Activated CD4-positive, alpha-beta T cell treated with anti-CD3 and anti-CD28 coated beads for 36 hours (primary cell): ENCODE measurements around the gene FHAD1. TPM values are rescaled to one million over a fixed set of nuclear protein-coding genes. Genes with fewer than 3 reads are reported as not detected.

Experiments
- ATAC-seq: fragments of 200-7000 bp; cut with Tn5 transposase; one replicate; pipeline ENCODE4 v1.10.0; 2021; ENCODE audit warnings: mild to moderate bottlenecking, moderate library complexity
- CTCF ChIA-PET: fragments of 350-600 bp; sonication (Branson Sonifier 250); formaldehyde crosslinking; loops from one replicate; lab custom pipeline; 2021; ENCODE audit warnings: antibody characterized with exemption; lab: Charles Lee
- POLR2A ChIA-PET: fragments of 350-600 bp; sonication (Branson Sonifier 250); formaldehyde crosslinking; loops from one replicate; lab custom pipeline; 2021; ENCODE audit warnings: antibody characterized with exemption, inconsistent platforms; lab: Charles Lee
- DNase-seq: peaks from one replicate; pipeline ENCODE4 v3.0.0-alpha.2; 2020
- H3K27ac Mint-ChIP-seq: one replicate; pipeline ENCODE4 v1.8.0; 2021; ENCODE audit warnings: mixed read lengths
- H3K27me3 Mint-ChIP-seq: one replicate; pipeline ENCODE4 v1.8.0; 2021; ENCODE audit warnings: mixed read lengths
- H3K36me3 Mint-ChIP-seq: one replicate; pipeline ENCODE4 v1.8.0; 2021; ENCODE audit warnings: low read depth, mixed read lengths
- H3K4me1 Mint-ChIP-seq: one replicate; pipeline ENCODE4 v1.8.0; 2021; ENCODE audit warnings: mixed read lengths
- H3K4me3 Mint-ChIP-seq: one replicate; pipeline ENCODE4 v1.8.0; 2021; ENCODE audit warnings: mild to moderate bottlenecking, moderate library complexity, mixed read lengths
- H3K9me3 Mint-ChIP-seq: one replicate; pipeline ENCODE4 v1.8.0; 2021; ENCODE audit warnings: low read depth, mixed read lengths
- intact Hi-C, 2 experiments: fragments of 100-400 bp; cut with DNase I in 1 of 2; cut with micrococcal nuclease in 1 of 2; formaldehyde crosslinking; loops; one replicate each; pipeline versions ENCODE4 v1.14.2 to v1.15.1; 2022 to 2024; cut with DNase I, micrococcal nuclease
- total RNA-seq, 2 experiments: library from RNA; stranded (reverse); gene quantifications; one replicate each; pipeline ENCODE4 v1.2.3, GENCODE V29; 2021

Gene FHAD1
- total RNA-seq, 2 experiments from 2014 or later: 0.21 to 0.53 TPM

DNA sequence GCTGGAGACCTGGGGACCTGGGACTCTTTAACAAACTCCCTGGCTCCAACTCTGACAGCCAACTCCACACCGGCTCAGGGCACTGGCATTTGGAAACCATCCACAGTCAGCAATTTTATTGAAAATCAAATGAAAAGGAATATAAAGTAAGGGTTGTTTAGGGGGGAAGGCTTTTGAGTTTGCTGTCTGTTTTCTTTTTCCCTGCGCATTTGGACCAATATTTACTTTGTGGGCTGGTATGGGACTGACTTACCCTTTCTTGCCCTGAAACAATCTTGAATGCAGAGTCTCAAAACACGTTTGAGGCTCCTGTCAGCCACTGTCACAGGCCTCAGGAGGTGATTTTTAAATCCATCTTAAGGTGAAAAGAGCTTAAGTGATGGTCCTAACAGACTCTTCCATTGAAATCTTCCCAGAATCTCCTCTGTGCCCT lies 147.3 kb downstream of the FHAD1 start:
- no peak for ATAC-seq
- H3K27ac Mint-ChIP-seq: no peak overlapping the region
- no peak overlapping the region for H3K4me3 Mint-ChIP-seq
- POLR2A ChIA-PET: no interaction called here
- H3K27me3 Mint-ChIP-seq: no peaks in the 10 kb centered on the region
- no peaks in the 10 kb centered on the region for H3K4me1 Mint-ChIP-seq
- DNase-seq: no peak
- H3K36me3 Mint-ChIP-seq: no peaks in the 10 kb centered on the region
- peaks cover under 1% of the 10 kb centered on the region for H3K9me3 Mint-ChIP-seq
- intact Hi-C loops: no loop called here
- CTCF ChIA-PET: no interaction called here

DNA sequence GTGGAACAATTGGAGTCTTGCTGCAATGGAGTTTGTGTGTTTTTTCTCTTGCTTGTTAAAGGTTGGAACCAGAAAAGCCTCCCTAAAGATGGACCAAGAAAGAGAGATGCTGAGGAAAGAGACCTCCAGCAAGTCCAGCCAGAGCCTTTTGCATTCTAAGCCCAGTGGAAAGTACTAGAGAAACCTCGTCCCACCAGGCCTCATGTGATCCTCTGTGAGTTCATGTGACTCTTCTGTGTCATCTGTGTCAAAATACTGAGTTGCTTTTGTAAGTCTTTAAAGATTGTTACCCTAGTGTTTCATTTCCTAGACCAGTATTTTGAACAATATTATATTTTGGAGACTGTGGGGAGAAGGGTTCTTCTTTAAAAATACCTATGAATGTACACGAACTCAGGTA lies 150.2 kb downstream of the FHAD1 start:
- no peaks in the 10 kb centered on the region for H3K36me3 Mint-ChIP-seq
- ChIA-PET POLR2A (no interaction called here), CTCF (no interaction called here)
- intact Hi-C loops: no loop called here
- H3K4me1 Mint-ChIP-seq: no peaks in the 10 kb centered on the region
- DNase-seq: no peak
- H3K27ac Mint-ChIP-seq: no peak overlapping the region
- H3K4me3 Mint-ChIP-seq: no peak overlapping the region
- ATAC-seq: no peak
- no peaks in the 10 kb centered on the region for H3K27me3 Mint-ChIP-seq
- peaks cover 3% of the 10 kb centered on the region for H3K9me3 Mint-ChIP-seq

GRCh38 chr1:15399710-15400109 lies 152.7 kb downstream of the FHAD1 start:
- peaks cover 3% of the 10 kb centered on the region for H3K9me3 Mint-ChIP-seq
- ChIA-PET POLR2A (no interaction called here), CTCF (interaction anchor here (0.7 to 0.8 kb wide), 2 partner anchors 76 to 250 kb away, joined by 3 read pairs; no protein-coding TSS in a partner anchor)
- intact Hi-C loops: no loop called here
- no peaks in the 10 kb centered on the region for H3K4me1 Mint-ChIP-seq
- H3K4me3 Mint-ChIP-seq: no peak overlapping the region
- no peaks in the 10 kb centered on the region for H3K36me3 Mint-ChIP-seq
- no peaks in the 10 kb centered on the region for H3K27me3 Mint-ChIP-seq
- no peak overlapping the region for H3K27ac Mint-ChIP-seq
- ATAC-seq: no peak
- DNase-seq: no peak

DNA sequence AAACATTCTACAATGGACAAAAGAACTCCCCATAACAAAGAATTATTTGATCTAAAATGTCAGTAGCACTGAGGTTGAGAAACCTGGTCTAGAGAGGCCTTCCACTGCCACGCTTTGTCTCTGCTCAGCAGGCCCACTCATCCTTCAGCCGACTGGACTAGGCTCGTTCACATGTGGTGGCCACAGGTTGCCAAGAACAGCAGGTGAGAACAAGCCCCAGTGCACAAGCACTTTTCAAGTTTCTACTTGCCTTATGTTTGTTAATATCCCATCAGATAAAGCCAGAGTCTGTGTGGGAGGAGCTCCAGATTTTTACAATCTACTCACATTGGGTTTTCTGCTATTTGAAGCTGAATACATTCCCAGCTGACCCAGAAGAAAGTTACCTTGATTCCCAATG lies 153.6 kb downstream of the FHAD1 start:
- CTCF ChIA-PET: interaction anchor here (1.1 to 1.3 kb wide), 2 partner anchors 30 to 77 kb away, joined by 3 to 7 read pairs; no protein-coding TSS in a partner anchor
- ATAC-seq (no peak), DNase-seq (no peak)
- H3K4me3 Mint-ChIP-seq: no peak overlapping the region
- H3K4me1 Mint-ChIP-seq: no peaks in the 10 kb centered on the region
- peaks cover 3% of the 10 kb centered on the region for H3K9me3 Mint-ChIP-seq
- H3K27me3 Mint-ChIP-seq: no peaks in the 10 kb centered on the region
- no peak overlapping the region for H3K27ac Mint-ChIP-seq
- POLR2A ChIA-PET: no interaction called here
- intact Hi-C loops: no loop called here
- H3K36me3 Mint-ChIP-seq: no peaks in the 10 kb centered on the region

- no peak for DNase-seq
- ChIA-PET POLR2A (no interaction called here), CTCF (interaction anchor here (0.6 to 1.3 kb wide), 3 partner anchors 30 to 108 kb away, joined by 3 to 7 read pairs (median 4); no protein-coding TSS in a partner anchor)
- intact Hi-C loops: no loop called here
- Mint-ChIP-seq H3K36me3 (no peaks in the 10 kb centered on the region), H3K27me3 (no peaks in the 10 kb centered on the region), H3K4me1 (no peaks in the 10 kb centered on the region), H3K4me3 (no peak overlapping the region), H3K9me3 (peaks cover 3% of the 10 kb centered on the region), H3K27ac (no peak overlapping the region)
- no peak for ATAC-seq
Observed at GRCh38 chr1:15401391-15402055, 154.5 kb downstream of the FHAD1 start.

DNA sequence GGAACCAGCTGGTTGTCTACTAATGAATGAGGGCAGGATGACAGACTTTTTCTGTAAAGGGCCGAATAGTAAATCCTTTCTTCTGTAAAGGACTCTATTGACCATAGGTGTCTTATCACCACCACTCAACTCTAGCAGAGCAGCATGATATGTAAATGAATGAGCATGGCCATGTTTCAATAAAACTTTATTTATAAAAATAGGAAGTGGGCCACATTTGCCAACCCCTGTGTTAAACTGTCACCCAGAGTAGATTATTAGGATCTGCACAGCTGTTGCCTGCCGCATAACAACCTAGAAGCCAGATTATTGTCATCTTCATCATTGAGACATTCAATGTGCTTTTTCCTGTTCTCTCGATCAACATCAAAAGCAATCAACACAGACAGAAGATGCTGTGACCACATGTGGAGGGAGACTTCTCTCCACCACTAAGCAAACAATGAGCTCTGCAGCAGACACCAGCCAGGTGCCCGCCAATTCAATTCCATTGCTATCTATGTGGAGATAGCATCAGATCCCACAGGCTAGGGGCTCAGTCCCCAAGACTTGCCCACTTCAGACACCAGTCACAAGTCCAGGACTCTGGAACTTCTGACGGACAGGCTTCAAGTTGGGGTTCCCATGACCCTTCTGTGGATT lies 155.9 kb downstream of the FHAD1 start:
- no peak overlapping the region for H3K4me3 Mint-ChIP-seq
- POLR2A ChIA-PET: no interaction called here
- no peaks in the 10 kb centered on the region for H3K36me3 Mint-ChIP-seq
- CTCF ChIA-PET: interaction anchor here (0.5 kb wide), 1 partner anchor 10 kb away, joined by 3 read pairs; no protein-coding TSS in a partner anchor
- no peak overlapping the region for H3K27ac Mint-ChIP-seq
- intact Hi-C loops: no loop called here
- H3K9me3 Mint-ChIP-seq: peaks cover 3% of the 10 kb centered on the region
- peaks cover 2% of the 10 kb centered on the region for H3K27me3 Mint-ChIP-seq
- H3K4me1 Mint-ChIP-seq: no peaks in the 10 kb centered on the region
- no peak for DNase-seq
- ATAC-seq: no peak

- ATAC-seq: no peak
- Mint-ChIP-seq H3K9me3 (peaks cover 3% of the 10 kb centered on the region), H3K27ac (no peak overlapping the region), H3K4me1 (peaks cover 1% of the 10 kb centered on the region), H3K27me3 (peaks cover 3% of the 10 kb centered on the region), H3K36me3 (no peaks in the 10 kb centered on the region), H3K4me3 (no peak overlapping the region)
- intact Hi-C loops: no loop called here
- CTCF ChIA-PET: no interaction called here
- DNase-seq: no peak
- POLR2A ChIA-PET: no interaction called here
Observed at GRCh38 chr1:15403962-15404580, 157.0 kb downstream of the FHAD1 start.

DNA sequence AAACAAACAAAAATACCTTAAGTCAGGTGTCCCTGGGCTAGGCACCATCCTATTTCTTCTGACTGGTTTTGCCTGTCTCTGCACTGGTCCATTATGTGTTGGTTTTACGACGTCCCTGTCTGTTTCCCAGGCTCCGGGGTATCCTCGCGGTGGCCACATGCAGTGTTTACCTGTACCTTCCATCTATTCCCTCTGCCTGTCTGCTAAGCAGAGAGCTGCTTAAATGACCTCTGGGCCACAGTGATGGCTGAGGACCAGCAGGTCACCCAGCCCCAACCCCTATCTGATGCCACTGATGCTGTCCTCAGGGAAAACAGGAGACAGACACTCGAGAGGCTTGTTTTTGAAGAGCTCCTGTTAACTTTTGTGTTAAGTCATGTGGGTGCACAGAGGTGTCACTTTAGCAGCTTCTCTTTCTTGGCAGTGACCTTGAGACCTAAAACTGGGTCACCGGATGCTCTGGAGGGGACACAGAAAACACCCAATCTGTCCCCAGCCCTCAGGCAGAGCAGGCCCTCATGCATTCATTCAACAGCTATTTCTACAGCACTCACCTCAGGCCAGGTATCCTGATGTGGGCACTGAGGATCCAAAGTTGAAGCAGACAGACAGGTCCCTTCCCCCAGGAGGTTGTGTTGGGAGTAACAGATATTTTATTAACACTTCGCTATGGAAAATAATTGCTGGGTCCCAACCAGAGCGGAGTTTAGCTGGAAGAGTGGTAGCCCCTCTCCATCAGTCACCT lies 158.3 kb downstream of the FHAD1 start:
- Mint-ChIP-seq H3K27ac (no peak overlapping the region), H3K4me1 (peaks cover 4% of the 10 kb centered on the region), H3K9me3 (no peaks in the 10 kb centered on the region), H3K27me3 (peaks cover 5% of the 10 kb centered on the region), H3K4me3 (no peak overlapping the region), H3K36me3 (no peaks in the 10 kb centered on the region)
- ATAC-seq (no peak), DNase-seq (no peak)
- intact Hi-C loops: loop anchor here in 1 of 2 experiments (5.0 kb wide), 1 partner anchor 158 kb away; the partner anchor contains the start of gene FHAD1
- CTCF ChIA-PET: interaction anchor here (0.5 to 1.0 kb wide), 3 partner anchors 75 to 297 kb away, joined by 3 to 6 read pairs (median 4); no protein-coding TSS in a partner anchor
- POLR2A ChIA-PET: no interaction called here

DNA sequence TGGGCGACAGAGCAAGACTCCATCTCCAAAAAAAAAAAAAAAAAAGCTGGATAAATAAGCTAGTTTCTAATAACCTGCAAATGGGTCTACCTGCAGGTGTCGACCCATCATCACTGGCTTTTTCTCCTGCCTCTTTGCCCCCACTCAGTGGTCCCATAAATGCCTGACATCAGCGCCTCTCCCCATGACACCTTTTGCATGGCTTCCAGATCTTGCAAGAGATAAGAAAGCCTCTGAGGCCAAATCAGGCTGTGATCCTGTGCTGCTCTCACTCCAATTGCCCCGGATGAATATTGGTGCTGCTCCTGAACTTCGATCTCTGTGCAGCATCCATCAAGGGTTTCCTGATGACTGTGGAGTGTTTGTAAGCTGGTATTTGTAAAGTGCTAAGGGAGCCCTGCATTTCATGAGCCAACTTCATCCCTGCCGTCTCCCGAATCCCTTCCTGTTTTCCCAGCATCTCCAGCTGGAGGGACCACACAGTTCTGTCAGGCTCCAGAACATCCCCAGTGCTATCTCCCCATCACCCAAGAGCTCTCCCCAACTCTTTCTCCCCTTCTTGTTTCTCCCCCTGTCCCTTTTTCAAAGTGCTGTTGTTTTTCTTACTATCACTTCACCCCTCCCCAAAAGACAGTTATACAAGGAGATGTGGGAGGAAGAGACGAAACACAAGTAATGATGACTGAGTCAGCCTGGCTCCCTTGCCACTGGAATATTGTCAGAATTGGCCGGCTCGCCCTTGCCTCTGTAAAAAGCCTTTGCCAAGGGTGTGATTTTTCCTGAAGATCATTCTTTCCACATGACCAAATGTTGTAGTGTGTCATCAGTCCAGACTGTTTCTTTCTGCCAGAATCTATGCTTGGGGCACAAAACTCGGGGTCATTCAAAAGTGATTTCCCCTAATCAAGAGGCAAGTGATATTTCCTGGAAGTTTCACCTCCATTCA lies 159.9 kb downstream of the FHAD1 start:
- intact Hi-C loops: loop anchor here in 1 of 2 experiments (5.0 kb wide), 1 partner anchor 160 kb away; the partner anchor contains the start of gene FHAD1
- ChIA-PET CTCF (interaction anchor here (0.7 to 1.8 kb wide), 2 partner anchors 83 to 102 kb away, joined by 3 to 7 read pairs; no protein-coding TSS in a partner anchor), POLR2A (interaction anchor here (0.7 kb wide), 1 partner anchor 278 kb away, joined by 3 read pairs; no protein-coding TSS in a partner anchor)
- no peaks in the 10 kb centered on the region for H3K9me3 Mint-ChIP-seq
- no peak overlapping the region for H3K27ac Mint-ChIP-seq
- H3K4me3 Mint-ChIP-seq: no peak overlapping the region
- DNase-seq (no peak), ATAC-seq (no peak)
- peaks cover 13% of the 10 kb centered on the region for H3K4me1 Mint-ChIP-seq
- H3K36me3 Mint-ChIP-seq: no peaks in the 10 kb centered on the region
- H3K27me3 Mint-ChIP-seq: peaks cover 5% of the 10 kb centered on the region

DNA sequence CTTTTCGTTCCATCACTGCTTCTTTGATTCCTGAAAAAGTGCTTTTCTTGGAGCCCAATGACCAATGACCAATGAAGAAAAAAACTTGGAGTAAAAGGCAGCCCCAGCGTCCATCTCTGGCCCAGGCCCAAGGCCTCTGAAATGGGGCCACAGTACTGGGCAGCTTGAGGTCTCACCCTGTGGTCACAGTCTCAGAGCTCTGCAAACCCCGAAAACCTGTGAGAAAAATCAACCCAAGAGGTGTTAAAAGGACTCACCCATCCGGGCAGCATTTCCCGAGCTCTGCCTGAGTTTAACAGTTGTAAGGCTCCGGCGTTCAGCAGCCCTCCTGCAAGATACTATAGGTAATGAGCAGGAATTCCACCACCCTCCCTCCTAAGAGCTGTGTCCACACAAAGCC lies 160.6 kb downstream of the FHAD1 start:
- Mint-ChIP-seq H3K4me1 (peaks cover 20% of the 10 kb centered on the region), H3K27me3 (peaks cover 5% of the 10 kb centered on the region), H3K4me3 (no peak overlapping the region), H3K36me3 (peaks cover 2% of the 10 kb centered on the region), H3K27ac (no peak overlapping the region), H3K9me3 (no peaks in the 10 kb centered on the region)
- ATAC-seq (no peak), DNase-seq (no peak)
- intact Hi-C loops: loop anchor here in 1 of 2 experiments (5.0 kb wide), 1 partner anchor 160 kb away; the partner anchor contains the start of gene FHAD1
- POLR2A ChIA-PET: no interaction called here
- CTCF ChIA-PET: interaction anchor here (0.8 to 1.8 kb wide), 2 partner anchors 21 to 84 kb away, joined by 4 to 7 read pairs; no protein-coding TSS in a partner anchor
